Tibial artery (tissue), 4 donors: ENCODE data around the gene SDK1.

Source experiments
- DNase-seq, 2 donors: peaks; one replicate each; pipeline ENCODE4 v3.0.0-alpha.2; 2019
- H3K27ac ChIP-seq, 2 donors: fragments of 200-600 bp; sonication (generic) in 1 of 2; 1 replicate in 1 of 2; 2 replicates in 1 of 2; pipeline ENCODE4 v1.5.1; 2018 to 2019; ENCODE audit warnings: mild to moderate bottlenecking in 1 of 2
- H3K27me3 ChIP-seq, 2 donors: fragments of 200-600 bp; sonication (generic) in 1 of 2; one replicate each; pipeline versions ENCODE4 v1.5.1 to v1.6.0; 2016 to 2019
- H3K36me3 ChIP-seq, 3 donors: fragments of 200-600 bp; sonication (generic) in 2 of 3; one replicate each; pipeline ENCODE4 v1.5.1; 2016 to 2019; ENCODE audit warnings: mild to moderate bottlenecking in 2 of 3
- H3K4me1 ChIP-seq, 4 donors: fragments of 200-600 bp; sonication (generic) in 2 of 4; 1 replicate in 3 of 4; 2 replicates in 1 of 4; pipeline ENCODE4 v1.5.1; 2016 to 2019
- H3K4me3 ChIP-seq, 2 donors: fragments of 200-600 bp; sonication (generic) in 1 of 2; 1 replicate in 1 of 2; 2 replicates in 1 of 2; pipeline ENCODE4 v1.5.1; 2018 to 2019; ENCODE audit warnings: mild to moderate bottlenecking in 2 of 2
- H3K9me3 ChIP-seq, 3 donors: fragments of 200-600 bp; sonication (generic) in 1 of 3; one replicate each; pipeline ENCODE4 v1.5.1; 2016 to 2019
- CTCF ChIP-seq, 2 experiments: fragments of 200-600 bp in 1 of 2; fragments of 450-650 bp in 1 of 2; IDR thresholded peaks; one replicate each; pipeline ENCODE4 v1.5.1; 2017 to 2019; ENCODE audit warnings: antibody characterized with exemption in 2 of 2, mild to moderate bottlenecking in 1 of 2, moderate library complexity in 1 of 2
- intact Hi-C: fragments of 100-400 bp; cut with DNase I; formaldehyde crosslinking; loops from one replicate; pipeline ENCODE4 v1.15.0; 2023; ENCODE audit warnings: low total_unique reads

SDK1 gene

GRCh38 chr7:3998060-3998459 is 697.0 kb downstream of the SDK1 start:
- no peak overlapping the region for H3K27ac ChIP-seq
- intact Hi-C loops: no loop called here
- H3K4me3 ChIP-seq: no peak overlapping the region
- H3K36me3 ChIP-seq: peaks cover 0 to 9% (median 8%) of the 10 kb centered on the region in 3 donors
- DNase-seq: peak in 1 of 2 donors; percentile 38
- no peaks in the 10 kb centered on the region for H3K9me3 ChIP-seq
- no peak for TF ChIP-seq CTCF (IDR thresholded peaks at IDR 0.05)
- no peaks in the 10 kb centered on the region for H3K4me1 ChIP-seq
- H3K27me3 ChIP-seq: no peaks in the 10 kb centered on the region

- no peak for DNase-seq
- no peak overlapping the region for H3K27ac ChIP-seq
- TF ChIP-seq CTCF (IDR thresholded peaks at IDR 0.05): no peak
- intact Hi-C loops: no loop called here
- H3K27me3 ChIP-seq: no peaks in the 10 kb centered on the region
- H3K4me3 ChIP-seq: no peak overlapping the region
- H3K4me1 ChIP-seq: no peaks in the 10 kb centered on the region
- peaks cover 0 to 9% (median 8%) of the 10 kb centered on the region in 3 donors for H3K36me3 ChIP-seq
- H3K9me3 ChIP-seq: no peaks in the 10 kb centered on the region
Observed at GRCh38 chr7:4000139-4000538, 699.1 kb downstream of the SDK1 start.

- intact Hi-C loops: no loop called here
- Histone ChIP-seq H3K27me3 (no peaks in the 10 kb centered on the region), H3K36me3 (peaks cover 0 to 9% (median 8%) of the 10 kb centered on the region in 3 donors), H3K9me3 (no peaks in the 10 kb centered on the region), H3K4me1 (no peaks in the 10 kb centered on the region), H3K27ac (no peak overlapping the region), H3K4me3 (no peak overlapping the region)
- peak in 1 of 2 donors; percentile 45 for DNase-seq
- no peak for TF ChIP-seq CTCF (IDR thresholded peaks at IDR 0.05)
Observed at GRCh38 chr7:4000934-4001333, 699.9 kb downstream of the SDK1 start.

- Histone ChIP-seq H3K36me3 (peaks cover 0 to 9% (median 8%) of the 10 kb centered on the region in 3 donors), H3K9me3 (no peaks in the 10 kb centered on the region), H3K4me1 (no peaks in the 10 kb centered on the region), H3K27ac (no peak overlapping the region), H3K27me3 (no peaks in the 10 kb centered on the region), H3K4me3 (no peak overlapping the region)
- intact Hi-C loops: no loop called here
- DNase-seq: no peak
- TF ChIP-seq CTCF (IDR thresholded peaks at IDR 0.05): no peak
Observed at GRCh38 chr7:4001742-4002141, 700.7 kb downstream of the SDK1 start.

- intact Hi-C loops: no loop called here
- Histone ChIP-seq H3K27ac (no peak overlapping the region), H3K27me3 (no peaks in the 10 kb centered on the region), H3K36me3 (no peaks in the 10 kb centered on the region), H3K9me3 (no peaks in the 10 kb centered on the region), H3K4me3 (no peak overlapping the region), H3K4me1 (no peaks in the 10 kb centered on the region)
- DNase-seq: no peak
- no peak for TF ChIP-seq CTCF (IDR thresholded peaks at IDR 0.05)
Observed at GRCh38 chr7:4003503-4003902, 702.5 kb downstream of the SDK1 start.

- H3K4me3 ChIP-seq: no peak overlapping the region
- H3K4me1 ChIP-seq: no peaks in the 10 kb centered on the region
- H3K9me3 ChIP-seq: no peaks in the 10 kb centered on the region
- DNase-seq: no peak
- intact Hi-C loops: no loop called here
- no peak for TF ChIP-seq CTCF (IDR thresholded peaks at IDR 0.05)
- peaks cover 0 to 12% (median 10%) of the 10 kb centered on the region in 3 donors for H3K36me3 ChIP-seq
- H3K27me3 ChIP-seq: no peaks in the 10 kb centered on the region
- H3K27ac ChIP-seq: peak overlapping the region in 1 of 2 donors; percentile 1
Observed at GRCh38 chr7:4006687-4007086, 705.6 kb downstream of the SDK1 start.
